BLaER1 (cell line): ENCODE measurements around the gene PTN.

Experiments used
- H3K27ac ChIP-seq: shearing (Covaris generic); formaldehyde crosslinking; 2 replicates; pipeline ENCODE4 v1.8.1; 2022
- H3K27me3 ChIP-seq: shearing (Covaris generic); formaldehyde crosslinking; 2 replicates; pipeline ENCODE4 v1.8.1; 2022
- H3K36me3 ChIP-seq: shearing (Covaris generic); formaldehyde crosslinking; 2 replicates; pipeline ENCODE4 v1.8.1; 2022
- H3K4me1 ChIP-seq: shearing (Covaris generic); formaldehyde crosslinking; 2 replicates; pipeline ENCODE4 v1.8.1; 2022
- H3K4me2 ChIP-seq: shearing (Covaris generic); formaldehyde crosslinking; 2 replicates; pipeline ENCODE4 v1.8.1; 2022
- H3K4me3 ChIP-seq: shearing (Covaris generic); formaldehyde crosslinking; 2 replicates; pipeline ENCODE4 v1.8.1; 2022
- H3K9ac ChIP-seq: shearing (Covaris generic); formaldehyde crosslinking; 2 replicates; pipeline ENCODE4 v1.8.1; 2022
- H3K9me3 ChIP-seq: shearing (Covaris generic); formaldehyde crosslinking; 2 replicates; pipeline ENCODE4 v1.8.1; 2022
- H4K20me1 ChIP-seq: shearing (Covaris generic); formaldehyde crosslinking; 2 replicates; pipeline ENCODE4 v1.8.1; 2022
- Cebpa-rat ChIP-seq: shearing (Covaris generic); IDR thresholded peaks from 2 replicates; pipeline ENCODE4 v1.8.1; 2022

PTN gene

GRCh38 chr7:137354961-137355360, 11.4 kb upstream of the PTN start:
- no peaks in the 10 kb centered on the region for H3K4me1 ChIP-seq
- H3K27me3 ChIP-seq = no peaks in the 10 kb centered on the region
- H3K4me3 ChIP-seq = no peak overlapping the region
- H3K27ac ChIP-seq = no peak overlapping the region
- no peaks in the 10 kb centered on the region for H4K20me1 ChIP-seq
- H3K36me3 ChIP-seq = no peaks in the 10 kb centered on the region
- TF ChIP-seq Cebpa-rat = no peak
- peaks cover 25% of the 10 kb centered on the region for H3K9me3 ChIP-seq
- no peak overlapping the region for H3K9ac ChIP-seq
- no peak overlapping the region for H3K4me2 ChIP-seq

- Histone ChIP-seq H3K36me3 (no peaks in the 10 kb centered on the region), H3K4me1 (no peaks in the 10 kb centered on the region), H3K27ac (no peak overlapping the region), H3K4me3 (no peak overlapping the region), H3K4me2 (no peak overlapping the region), H3K9me3 (peaks cover 19% of the 10 kb centered on the region), H3K9ac (no peak overlapping the region), H3K27me3 (no peaks in the 10 kb centered on the region), H4K20me1 (no peaks in the 10 kb centered on the region)
- TF ChIP-seq Cebpa-rat = no peak
Measured at GRCh38 chr7:137354396-137354795, 10.9 kb upstream of the PTN start.

- H3K9me3 ChIP-seq = peaks cover 8% of the 10 kb centered on the region
- H3K4me2 ChIP-seq = no peak overlapping the region
- H3K36me3 ChIP-seq = no peaks in the 10 kb centered on the region
- H3K4me1 ChIP-seq = no peaks in the 10 kb centered on the region
- H3K4me3 ChIP-seq = no peak overlapping the region
- H3K27ac ChIP-seq = no peak overlapping the region
- TF ChIP-seq Cebpa-rat = no peak
- no peaks in the 10 kb centered on the region for H3K27me3 ChIP-seq
- H3K9ac ChIP-seq = no peak overlapping the region
- H4K20me1 ChIP-seq = no peaks in the 10 kb centered on the region
Measured at GRCh38 chr7:137351941-137352340, 8.4 kb upstream of the PTN start.

GRCh38 chr7:137345799-137346449, 2.4 kb upstream of the PTN start:
- Histone ChIP-seq H3K4me2 (no peak overlapping the region), H3K4me3 (no peak overlapping the region), H3K9ac (no peak overlapping the region), H3K36me3 (no peaks in the 10 kb centered on the region), H3K4me1 (no peaks in the 10 kb centered on the region), H4K20me1 (no peaks in the 10 kb centered on the region), H3K27ac (no peak overlapping the region), H3K27me3 (no peaks in the 10 kb centered on the region), H3K9me3 (no peaks in the 10 kb centered on the region)
- TF ChIP-seq Cebpa-rat = no peak

GRCh38 chr7:137342828-137343261, 688 bp downstream of the PTN start:
- Histone ChIP-seq H4K20me1 (no peaks in the 10 kb centered on the region), H3K27me3 (no peaks in the 10 kb centered on the region), H3K27ac (no peak overlapping the region), H3K4me2 (no peak overlapping the region), H3K9me3 (no peaks in the 10 kb centered on the region), H3K9ac (no peak overlapping the region), H3K4me1 (no peaks in the 10 kb centered on the region), H3K4me3 (no peak overlapping the region), H3K36me3 (no peaks in the 10 kb centered on the region)
- TF ChIP-seq Cebpa-rat = no peak

- Histone ChIP-seq H3K4me1 (no peaks in the 10 kb centered on the region), H4K20me1 (no peaks in the 10 kb centered on the region), H3K27ac (no peak overlapping the region), H3K27me3 (no peaks in the 10 kb centered on the region), H3K9ac (no peak overlapping the region), H3K4me2 (no peak overlapping the region), H3K9me3 (no peaks in the 10 kb centered on the region), H3K4me3 (no peak overlapping the region), H3K36me3 (no peaks in the 10 kb centered on the region)
- no peak for TF ChIP-seq Cebpa-rat
Measured at GRCh38 chr7:137342265-137342664, 1.3 kb downstream of the PTN start.

- no peak overlapping the region for H3K27ac ChIP-seq
- TF ChIP-seq Cebpa-rat = no peak
- H3K4me3 ChIP-seq = no peak overlapping the region
- H3K36me3 ChIP-seq = no peaks in the 10 kb centered on the region
- H3K4me1 ChIP-seq = no peaks in the 10 kb centered on the region
- no peak overlapping the region for H3K4me2 ChIP-seq
- no peaks in the 10 kb centered on the region for H3K9me3 ChIP-seq
- H3K9ac ChIP-seq = no peak overlapping the region
- H4K20me1 ChIP-seq = no peaks in the 10 kb centered on the region
- no peaks in the 10 kb centered on the region for H3K27me3 ChIP-seq
Measured at GRCh38 chr7:137337902-137338301, 5.6 kb downstream of the PTN start.

- Histone ChIP-seq H3K4me3 (no peak overlapping the region), H4K20me1 (no peaks in the 10 kb centered on the region), H3K4me1 (no peaks in the 10 kb centered on the region), H3K27ac (no peak overlapping the region), H3K36me3 (no peaks in the 10 kb centered on the region), H3K4me2 (no peak overlapping the region), H3K9me3 (no peaks in the 10 kb centered on the region), H3K9ac (no peak overlapping the region), H3K27me3 (no peaks in the 10 kb centered on the region)
- TF ChIP-seq Cebpa-rat = no peak
Measured at GRCh38 chr7:137335814-137336213, 7.7 kb downstream of the PTN start.

DNA sequence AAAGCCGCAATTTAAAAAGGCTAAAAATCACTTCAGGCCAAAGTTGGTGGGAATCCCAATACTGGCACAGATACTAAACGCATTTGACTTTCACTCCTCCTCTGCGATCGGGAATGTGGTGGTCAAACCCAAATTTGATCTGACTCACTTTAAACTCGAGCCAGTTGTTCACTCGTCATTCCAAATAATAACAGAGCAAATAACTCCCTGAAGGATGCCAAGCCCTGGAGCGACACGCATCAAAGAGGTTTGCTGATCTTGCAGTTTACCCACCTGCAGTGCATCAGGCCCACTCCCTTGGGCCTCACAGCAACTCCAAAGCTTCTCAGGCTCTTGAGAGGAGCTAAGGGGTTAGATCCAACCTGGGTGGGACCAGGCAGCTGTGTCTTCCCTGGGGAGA, 12.2 kb downstream of the PTN start:
- no peak overlapping the region for H3K4me2 ChIP-seq
- no peak for TF ChIP-seq Cebpa-rat
- no peaks in the 10 kb centered on the region for H3K9me3 ChIP-seq
- H3K9ac ChIP-seq = no peak overlapping the region
- no peaks in the 10 kb centered on the region for H3K27me3 ChIP-seq
- H3K4me3 ChIP-seq = no peak overlapping the region
- no peaks in the 10 kb centered on the region for H4K20me1 ChIP-seq
- no peaks in the 10 kb centered on the region for H3K4me1 ChIP-seq
- H3K27ac ChIP-seq = no peak overlapping the region
- H3K36me3 ChIP-seq = no peaks in the 10 kb centered on the region

DNA sequence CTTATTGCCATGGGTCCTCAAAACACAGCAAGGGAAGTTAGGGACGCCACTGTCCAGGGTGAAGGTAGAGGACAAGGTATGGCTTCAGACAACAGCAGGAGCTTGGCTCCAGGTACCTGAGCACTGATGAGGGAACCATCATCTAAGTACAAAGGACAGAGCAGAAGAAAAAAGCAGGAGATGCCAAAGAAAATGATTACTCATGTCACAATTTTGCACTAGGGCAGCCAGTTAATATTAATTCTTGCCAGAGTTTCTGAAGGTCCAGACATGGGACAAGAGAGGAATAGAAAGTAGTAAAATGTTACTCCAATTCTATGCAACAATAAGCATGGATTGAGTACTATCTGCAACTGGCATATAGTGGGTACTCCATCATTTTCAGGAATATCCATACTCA, 14.1 kb downstream of the PTN start:
- no peaks in the 10 kb centered on the region for H3K4me1 ChIP-seq
- TF ChIP-seq Cebpa-rat = no peak
- no peak overlapping the region for H3K27ac ChIP-seq

More for the DNA sequence above, 14.1 kb downstream of the PTN start:
- no peaks in the 10 kb centered on the region for H3K36me3 ChIP-seq
- no peaks in the 10 kb centered on the region for H3K27me3 ChIP-seq
- H3K9me3 ChIP-seq = no peaks in the 10 kb centered on the region
- H4K20me1 ChIP-seq = no peaks in the 10 kb centered on the region
- no peak overlapping the region for H3K4me2 ChIP-seq
- no peak overlapping the region for H3K4me3 ChIP-seq
- H3K9ac ChIP-seq = no peak overlapping the region
